Neuron (in vitro differentiated cells): ENCODE data around the gene GCFC2.
"Not testable (repeated sequence)": the region's sequence is repeated elsewhere in the genome, so short reads cannot be mapped to it uniquely, and the experiment has no call there.

Experiments used
- H2AFZ ChIP-seq: one replicate; pipeline ENCODE4 v1.6.1; 2013; ENCODE audit warnings: low read depth, mild to moderate bottlenecking, inconsistent platforms, low read length, moderate library complexity
- H3K27me3 ChIP-seq: one replicate; pipeline ENCODE4 v1.6.1; 2013; ENCODE audit warnings: low read length; ENCODE audit not compliant: insufficient read depth
- H3K36me3 ChIP-seq: one replicate; pipeline ENCODE4 v1.6.1; 2013; ENCODE audit warnings: low read length; ENCODE audit not compliant: insufficient read depth
- H3K4me1 ChIP-seq: one replicate; pipeline ENCODE4 v1.6.1; 2013; ENCODE audit warnings: low read length; ENCODE audit not compliant: insufficient read depth
- H3K4me3 ChIP-seq: 2 replicates; pipeline ENCODE4 v1.5.1; 2013; ENCODE audit warnings: mild to moderate bottlenecking, low read length, moderate library complexity
- H3K9me3 ChIP-seq: one replicate; pipeline ENCODE4 v1.6.1; 2013; ENCODE audit warnings: low read length

The GCFC2 gene

GRCh38 chr2:75710577-75711253, at the start of gene GCFC2:
Gene GCFC2 (minus strand): TSS chr2:75710915. CDS start chr2:75710855, 60 bp downstream.
- no peak within 1 kb of the TSS for H2AFZ ChIP-seq
- H3K4me3 ChIP-seq, result peak within 1 kb of the TSS; percentile 41
- no peaks in the 10 kb centered on the region for H3K4me1 ChIP-seq
- no peaks in the 10 kb centered on the region for H3K36me3 ChIP-seq
- H3K27me3 ChIP-seq, result no peaks in the 10 kb centered on the region
- no peaks in the 10 kb centered on the region for H3K9me3 ChIP-seq

- no peak overlapping the region for H3K4me3 ChIP-seq
- no peaks in the 10 kb centered on the region for H3K27me3 ChIP-seq
- H3K4me1 ChIP-seq, result no peaks in the 10 kb centered on the region
- no peak overlapping the region for H2AFZ ChIP-seq
- H3K36me3 ChIP-seq, result no peaks in the 10 kb centered on the region
- H3K9me3 ChIP-seq, result no peaks in the 10 kb centered on the region
Measured at GRCh38 chr2:75752828-75753227, 42.1 kb upstream of the GCFC2 start.

GRCh38 chr2:75751824-75752468, 41.2 kb upstream of the GCFC2 start:
- Histone ChIP-seq H3K4me3 (no peak overlapping the region), H3K36me3 (no peaks in the 10 kb centered on the region), H3K9me3 (no peaks in the 10 kb centered on the region), H3K4me1 (no peaks in the 10 kb centered on the region), H2AFZ (no peak overlapping the region), H3K27me3 (no peaks in the 10 kb centered on the region)

- Histone ChIP-seq H3K36me3 (no peaks in the 10 kb centered on the region), H3K27me3 (no peaks in the 10 kb centered on the region), H3K4me3 (no peak overlapping the region), H3K4me1 (no peaks in the 10 kb centered on the region), H3K9me3 (no peaks in the 10 kb centered on the region), H2AFZ (no peak overlapping the region)
Measured at GRCh38 chr2:75751360-75751759, 40.6 kb upstream of the GCFC2 start.

GRCh38 chr2:75737961-75738360, 27.2 kb upstream of the GCFC2 start:
- no peaks in the 10 kb centered on the region for H3K27me3 ChIP-seq
- no peak overlapping the region for H3K4me3 ChIP-seq
- no peaks in the 10 kb centered on the region for H3K36me3 ChIP-seq
- no peaks in the 10 kb centered on the region for H3K9me3 ChIP-seq
- H3K4me1 ChIP-seq, result no peaks in the 10 kb centered on the region
- no peak overlapping the region for H2AFZ ChIP-seq

GRCh38 chr2:75736276-75736675, 25.6 kb upstream of the GCFC2 start:
- H3K36me3 ChIP-seq, result no peaks in the 10 kb centered on the region
- no peaks in the 10 kb centered on the region for H3K27me3 ChIP-seq
- no peak overlapping the region for H2AFZ ChIP-seq
- H3K4me1 ChIP-seq, result no peaks in the 10 kb centered on the region
- no peaks in the 10 kb centered on the region for H3K9me3 ChIP-seq
- H3K4me3 ChIP-seq, result no peak overlapping the region

GRCh38 chr2:75729861-75730260, 19.1 kb upstream of the GCFC2 start:
- no peaks in the 10 kb centered on the region for H3K27me3 ChIP-seq
- H3K4me3 ChIP-seq, result no peak overlapping the region
- H2AFZ ChIP-seq, result no peak overlapping the region
- H3K36me3 ChIP-seq, result no peaks in the 10 kb centered on the region
- no peaks in the 10 kb centered on the region for H3K4me1 ChIP-seq
- no peaks in the 10 kb centered on the region for H3K9me3 ChIP-seq

- Histone ChIP-seq H3K4me3 (no peak overlapping the region), H2AFZ (no peak overlapping the region), H3K4me1 (no peaks in the 10 kb centered on the region), H3K36me3 (no peaks in the 10 kb centered on the region), H3K9me3 (no peaks in the 10 kb centered on the region), H3K27me3 (no peaks in the 10 kb centered on the region)
Measured at GRCh38 chr2:75728614-75729419, 18.1 kb upstream of the GCFC2 start.

GRCh38 chr2:75722687-75723086, 12.0 kb upstream of the GCFC2 start:
- H3K9me3 ChIP-seq, result no peaks in the 10 kb centered on the region
- H3K4me1 ChIP-seq, result no peaks in the 10 kb centered on the region
- H3K4me3 ChIP-seq, result no peak overlapping the region
- H3K36me3 ChIP-seq, result no peaks in the 10 kb centered on the region
- H3K27me3 ChIP-seq, result no peaks in the 10 kb centered on the region
- no peak overlapping the region for H2AFZ ChIP-seq

GRCh38 chr2:75720525-75720924, 9.8 kb upstream of the GCFC2 start:
- no peak overlapping the region for H2AFZ ChIP-seq
- H3K27me3 ChIP-seq, result no peaks in the 10 kb centered on the region
- H3K4me1 ChIP-seq, result no peaks in the 10 kb centered on the region
- H3K36me3 ChIP-seq, result no peaks in the 10 kb centered on the region
- no peak overlapping the region for H3K4me3 ChIP-seq
- no peaks in the 10 kb centered on the region for H3K9me3 ChIP-seq

GRCh38 chr2:75719616-75720015, 8.9 kb upstream of the GCFC2 start:
- H2AFZ ChIP-seq, result no peak overlapping the region
- H3K4me1 ChIP-seq, result no peaks in the 10 kb centered on the region
- H3K4me3 ChIP-seq, result no peak overlapping the region
- no peaks in the 10 kb centered on the region for H3K36me3 ChIP-seq
- H3K27me3 ChIP-seq, result no peaks in the 10 kb centered on the region
- H3K9me3 ChIP-seq, result no peaks in the 10 kb centered on the region

- Histone ChIP-seq H3K4me3 (no peak overlapping the region), H3K27me3 (no peaks in the 10 kb centered on the region), H3K9me3 (no peaks in the 10 kb centered on the region), H2AFZ (no peak overlapping the region), H3K4me1 (no peaks in the 10 kb centered on the region), H3K36me3 (no peaks in the 10 kb centered on the region)
Measured at GRCh38 chr2:75716406-75716805, 5.7 kb upstream of the GCFC2 start.

- H3K4me1 ChIP-seq, H3K27me3 ChIP-seq, H2AFZ ChIP-seq, H3K4me3 ChIP-seq, H3K9me3 ChIP-seq, H3K36me3 ChIP-seq: not testable (repeated sequence)
Measured at GRCh38 chr2:75711590-75711989, 875 bp upstream of the GCFC2 start.
